Neuronal stem cell (in vitro differentiated cells): Measurements from ENCODE around the gene TEX38.
"Not testable (repeated sequence)": the region's sequence is repeated elsewhere in the genome, so short reads cannot be mapped to it uniquely, and the experiment has no call there.

ENCODE experiments used
- DNase-seq: peaks from one replicate; pipeline ENCODE4 v3.0.0-alpha.2; 2013; ENCODE audit warnings: low spot score
- H2AFZ ChIP-seq: one replicate; pipeline ENCODE4 v1.6.1; 2013; ENCODE audit warnings: mild to moderate bottlenecking, low read length, inconsistent platforms
- H2AK5ac ChIP-seq: 2 replicates; pipeline ENCODE4 v1.6.1; 2013; ENCODE audit warnings: low read depth, mild to moderate bottlenecking, inconsistent platforms, low read length, moderate library complexity, mixed read lengths
- H2BK120ac ChIP-seq: 2 replicates; pipeline ENCODE4 v1.6.1; 2013; ENCODE audit warnings: low read depth, mild to moderate bottlenecking, inconsistent platforms, low read length, moderate library complexity, mixed read lengths
- H2BK12ac ChIP-seq: one replicate; pipeline ENCODE4 v1.6.1; 2013; ENCODE audit warnings: low read length, inconsistent platforms
- H2BK15ac ChIP-seq: 2 replicates; pipeline ENCODE4 v1.6.1; 2013; ENCODE audit warnings: mild to moderate bottlenecking, low read length, inconsistent platforms, mixed read lengths
- H2BK5ac ChIP-seq: one replicate; pipeline ENCODE4 v1.6.1; 2013; ENCODE audit warnings: inconsistent platforms, mild to moderate bottlenecking, low read length, moderate library complexity
- H3K14ac ChIP-seq: one replicate; pipeline ENCODE4 v1.6.1; 2013; ENCODE audit warnings: low read length, inconsistent platforms
- H3K18ac ChIP-seq: 2 replicates; pipeline ENCODE4 v1.6.1; 2013; ENCODE audit warnings: low read length, inconsistent platforms
- H3K23ac ChIP-seq: 2 replicates; pipeline ENCODE4 v1.6.1; 2013; ENCODE audit warnings: low read depth, mild to moderate bottlenecking, mixed read lengths, low read length, inconsistent platforms; ENCODE audit not compliant: poor library complexity
- H3K27ac ChIP-seq: replicated peaks from 3 replicates; pipeline ENCODE4 v1.5.1; 2013; ENCODE audit warnings: low read length, inconsistent platforms
- H3K27me3 ChIP-seq, 3 experiments: 2 replicates each; pipeline ENCODE4 v1.6.1; 2013; ENCODE audit warnings: low read length in 3 of 3, mild to moderate bottlenecking in 2 of 3, inconsistent platforms in 1 of 3, low read depth in 1 of 3, mixed read lengths in 1 of 3, moderate library complexity in 1 of 3; ENCODE audit not compliant: control insufficient read depth in 3 of 3, insufficient read depth in 3 of 3
- H3K36me3 ChIP-seq, 2 donors: replicated peaks in 1 of 2; 2 replicates each; pipeline ENCODE4 v1.6.1; 2013; ENCODE audit warnings: low read length in 2 of 2; ENCODE audit not compliant: control insufficient read depth in 2 of 2, insufficient read depth in 2 of 2
- H3K4ac ChIP-seq: 2 replicates; pipeline ENCODE4 v1.6.1; 2013; ENCODE audit warnings: inconsistent platforms, mild to moderate bottlenecking, low read length, moderate library complexity
- H3K4me1 ChIP-seq, 2 donors: 1 replicate in 1 of 2; 2 replicates in 1 of 2; pipeline ENCODE4 v1.6.1; 2013; ENCODE audit warnings: low read length in 2 of 2, low read depth in 1 of 2; ENCODE audit not compliant: control insufficient read depth in 2 of 2, insufficient read depth in 1 of 2
- H3K4me2 ChIP-seq: one replicate; pipeline ENCODE4 v1.6.1; 2013; ENCODE audit warnings: mild to moderate bottlenecking, low read length, inconsistent platforms; ENCODE audit not compliant: insufficient read depth, poor library complexity, severe bottlenecking
- H3K4me3 ChIP-seq, 2 donors: 2 replicates each; pipeline ENCODE4 v1.5.1; 2013; ENCODE audit warnings: low read length in 2 of 2, mild to moderate bottlenecking in 2 of 2, inconsistent platforms in 1 of 2, moderate library complexity in 1 of 2
- H3K79me1 ChIP-seq: one replicate; pipeline ENCODE4 v1.6.1; 2013; ENCODE audit warnings: low read depth, mild to moderate bottlenecking, inconsistent platforms, low read length, moderate library complexity
- H3K9ac ChIP-seq: one replicate; pipeline ENCODE4 v1.6.1; 2013; ENCODE audit warnings: mild to moderate bottlenecking, low read depth, low read length, inconsistent platforms; ENCODE audit not compliant: poor library complexity
- H3K9me3 ChIP-seq, 2 donors: replicated peaks in 1 of 2; 2 replicates each; pipeline versions ENCODE3 to v1.6.1; 2013; ENCODE audit warnings: low read length in 2 of 2, mild to moderate bottlenecking in 2 of 2, inconsistent platforms in 1 of 2, low read depth in 1 of 2, mixed read lengths in 1 of 2, moderate library complexity in 1 of 2; ENCODE audit not compliant: control insufficient read depth in 2 of 2, insufficient read depth in 1 of 2
- H4K8ac ChIP-seq: one replicate; pipeline ENCODE4 v1.6.1; 2013; ENCODE audit warnings: low read depth, mild to moderate bottlenecking, inconsistent platforms, low read length, moderate library complexity
- H4K91ac ChIP-seq: one replicate; pipeline ENCODE4 v1.6.1; 2013; ENCODE audit warnings: low read length, low read depth, mild to moderate bottlenecking, inconsistent platforms; ENCODE audit not compliant: poor library complexity
- WGBS, 2 donors: extraction: QIAGEN DNeasy Blood & Tissue Kit; methylation state at CpG; one replicate each; pipeline ENCODE4 v1.1.7; 2013; ENCODE audit warnings: missing lambda C conversion rate in 2 of 2, mixed read lengths in 1 of 2; ENCODE audit not compliant: insufficient read length in 2 of 2, insufficient replicate concordance in 1 of 2; ENCODE audit errors: extremely low coverage in 2 of 2; 5-methylcytosine and 5-hydroxymethylcytosine counted together

The TEX38 gene

DNA sequence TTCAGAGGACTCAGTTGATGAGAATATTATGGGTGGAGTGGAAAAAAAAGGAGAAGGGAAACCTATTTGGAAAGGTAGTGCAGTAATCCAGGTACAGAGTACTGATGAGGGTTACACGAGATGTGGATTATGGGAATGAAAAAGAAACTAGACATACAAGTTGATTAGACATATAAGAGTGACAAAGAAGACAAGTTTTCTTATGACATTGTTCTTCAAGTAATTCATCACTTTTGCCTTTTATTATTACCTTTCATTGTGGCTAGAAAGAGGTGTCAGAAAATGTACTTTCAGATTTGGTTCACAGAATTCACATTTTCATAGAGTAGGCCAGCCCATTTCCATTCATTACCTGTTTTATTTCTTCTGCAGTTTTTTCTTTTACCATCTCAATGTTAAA lies 13.9 kb upstream of the TEX38 start:
- H2AK5ac ChIP-seq, result no peak overlapping the region
- H3K23ac ChIP-seq, result no peak overlapping the region
- H3K27me3 ChIP-seq, result no peaks in the 10 kb centered on the region
- H3K4ac ChIP-seq, result no peak overlapping the region
- WGBS, 2 donors, result no CpG with 5 or more reads among the region's 1 CpG
- no peak overlapping the region for H3K18ac ChIP-seq
- no peak overlapping the region for H3K9ac ChIP-seq
- no peak overlapping the region for H2AFZ ChIP-seq
- no peak overlapping the region for H3K27ac ChIP-seq
- H4K91ac ChIP-seq, result no peak overlapping the region
- H2BK120ac ChIP-seq, result no peak overlapping the region
- H3K14ac ChIP-seq, result no peak overlapping the region
- H3K9me3 ChIP-seq, result no peaks in the 10 kb centered on the region
- no peak overlapping the region for H4K8ac ChIP-seq
- no peak overlapping the region for H3K4me3 ChIP-seq
- H3K79me1 ChIP-seq, result no peaks in the 10 kb centered on the region
- H2BK15ac ChIP-seq, result no peak overlapping the region
- peaks cover 8 to 71% of the 10 kb centered on the region in 2 donors for H3K36me3 ChIP-seq
- no peak overlapping the region for H2BK5ac ChIP-seq
- no peak for DNase-seq
- H2BK12ac ChIP-seq, result no peak overlapping the region
- H3K4me1 ChIP-seq, result no peaks in the 10 kb centered on the region
- H3K4me2 ChIP-seq, result no peak overlapping the region

GRCh38 chr1:46659307-46659870 lies 12.3 kb upstream of the TEX38 start:
- H4K8ac ChIP-seq, result no peak overlapping the region
- no peaks in the 10 kb centered on the region for H3K4me1 ChIP-seq
- H2BK12ac ChIP-seq, result no peak overlapping the region
- H3K18ac ChIP-seq, result no peak overlapping the region
- no peak overlapping the region for H3K4me3 ChIP-seq
- no peak for DNase-seq
- H3K27ac ChIP-seq, result no peak overlapping the region
- H3K9me3 ChIP-seq, result no peaks in the 10 kb centered on the region
- H2AK5ac ChIP-seq, result no peak overlapping the region
- no peak overlapping the region for H4K91ac ChIP-seq
- H3K4me2 ChIP-seq, result no peak overlapping the region
- no peak overlapping the region for H3K9ac ChIP-seq
- no peak overlapping the region for H3K23ac ChIP-seq
- no peaks in the 10 kb centered on the region for H3K27me3 ChIP-seq
- no peaks in the 10 kb centered on the region for H3K79me1 ChIP-seq
- no peak overlapping the region for H2BK15ac ChIP-seq
- H3K14ac ChIP-seq, result no peak overlapping the region
- H2AFZ ChIP-seq, result no peak overlapping the region
- H2BK120ac ChIP-seq, result no peak overlapping the region
- WGBS, 2 donors, result no CpG with 5 or more reads among the region's 2 CpGs
- H2BK5ac ChIP-seq, result no peak overlapping the region
- no peak overlapping the region for H3K4ac ChIP-seq
- H3K36me3 ChIP-seq, result peaks cover 11 to 69% of the 10 kb centered on the region in 2 donors

DNA sequence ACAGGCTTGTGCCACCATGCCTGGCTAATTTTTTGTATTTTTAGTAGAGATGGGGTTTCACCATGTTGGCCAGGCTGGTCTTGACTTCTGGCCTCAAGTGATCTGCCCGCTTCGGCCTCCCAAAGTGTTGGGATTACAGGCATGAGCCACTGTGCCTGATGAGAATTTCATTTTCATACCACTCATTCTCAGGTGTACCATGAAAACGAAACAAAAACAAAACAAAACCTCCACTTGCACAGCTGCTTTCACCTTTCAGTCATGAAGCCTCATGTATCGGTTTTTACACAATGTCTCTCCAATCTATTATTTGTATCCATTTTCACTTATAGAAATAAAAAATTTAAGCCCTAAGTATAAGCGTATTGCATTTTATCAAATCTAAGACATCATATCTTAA lies 11.5 kb upstream of the TEX38 start:
- H3K4me1 ChIP-seq, DNase-seq, H2BK120ac ChIP-seq, H3K4me3 ChIP-seq, H2AK5ac ChIP-seq, H3K4me2 ChIP-seq, H2BK12ac ChIP-seq, H3K27ac ChIP-seq, H4K91ac ChIP-seq, H3K14ac ChIP-seq, H3K4ac ChIP-seq, H2BK15ac ChIP-seq, H3K18ac ChIP-seq, H2AFZ ChIP-seq, H3K79me1 ChIP-seq, H2BK5ac ChIP-seq, H3K9me3 ChIP-seq, H3K9ac ChIP-seq, H4K8ac ChIP-seq, H3K27me3 ChIP-seq, H3K23ac ChIP-seq: not testable (repeated sequence)
- no CpG with 5 or more reads among the region's 5 CpGs for WGBS, 2 donors
- peaks cover 9 to 71% of the 10 kb centered on the region in 2 donors for H3K36me3 ChIP-seq

DNA sequence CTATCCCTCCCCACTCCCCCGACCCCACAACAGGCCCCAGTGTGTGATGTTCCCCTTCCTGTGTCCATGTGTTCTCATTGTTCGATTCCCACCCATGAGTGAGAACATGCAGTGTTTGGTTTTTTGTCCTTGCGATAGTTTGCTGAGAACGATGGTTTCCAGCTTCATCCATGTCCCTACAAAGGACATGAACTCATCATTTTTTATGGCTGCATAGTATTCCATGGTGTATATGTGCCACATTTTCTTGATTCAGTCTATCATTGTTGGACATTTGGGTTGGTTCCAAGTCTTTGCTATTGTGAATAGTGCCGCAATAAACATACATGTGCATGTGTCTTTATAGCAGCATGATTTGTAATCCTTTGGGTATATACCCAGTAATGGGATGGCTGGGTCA lies 8.7 kb upstream of the TEX38 start:
- H3K4ac ChIP-seq, H3K23ac ChIP-seq, H3K9me3 ChIP-seq, H3K14ac ChIP-seq, DNase-seq, H4K91ac ChIP-seq, H4K8ac ChIP-seq, H3K4me1 ChIP-seq, H3K4me3 ChIP-seq, H3K4me2 ChIP-seq, H3K27ac ChIP-seq, H2AK5ac ChIP-seq, H3K79me1 ChIP-seq, H3K18ac ChIP-seq, H2BK5ac ChIP-seq, H2AFZ ChIP-seq, H2BK12ac ChIP-seq, H2BK120ac ChIP-seq, H3K9ac ChIP-seq, H2BK15ac ChIP-seq, H3K27me3 ChIP-seq: not testable (repeated sequence)
- peaks cover 7 to 54% of the 10 kb centered on the region in 2 donors for H3K36me3 ChIP-seq
- WGBS, 2 donors, result no CpG with 5 or more reads among the region's 5 CpGs
